SK-N-SH treated with all-trans-retinoic acid at 6 μM for 48 hours (cell line): Measurements from ENCODE around the gene LCE3E.

ENCODE experiments used
- ESRRG ChIP-seq: fragments of 250-450 bp; sonication (Bioruptor Pico); IDR thresholded peaks from 2 replicates; pipeline ENCODE4 v1.6.1; 2021; ENCODE audit warnings: mild to moderate bottlenecking
- SNAI2 ChIP-seq: fragments of 250-450 bp; sonication (Bioruptor Pico); IDR thresholded peaks from 2 replicates; pipeline ENCODE4 v1.5.0; 2020; ENCODE audit warnings: mild to moderate bottlenecking, moderate library complexity
- ZFP3 ChIP-seq: fragments of 250-450 bp; sonication (Bioruptor Pico); IDR thresholded peaks from 2 replicates; pipeline ENCODE4 v1.5.0; 2020; ENCODE audit warnings: mild to moderate bottlenecking, moderate library complexity
- TF ChIP-seq, protein P1 (sequence below): fragments of 250-450 bp; sonication (Bioruptor Pico); IDR thresholded peaks from 2 replicates; pipeline ENCODE4 v1.5.1; 2020; ENCODE audit warnings: low read depth, mild to moderate bottlenecking, moderate library complexity
- TF ChIP-seq, protein P2 (sequence below): fragments of 250-450 bp; sonication (Bioruptor Pico); IDR thresholded peaks from 2 replicates; pipeline ENCODE4 v1.8.0; 2020; ENCODE audit warnings: mild to moderate bottlenecking, moderate library complexity, borderline replicate concordance

DNA sequence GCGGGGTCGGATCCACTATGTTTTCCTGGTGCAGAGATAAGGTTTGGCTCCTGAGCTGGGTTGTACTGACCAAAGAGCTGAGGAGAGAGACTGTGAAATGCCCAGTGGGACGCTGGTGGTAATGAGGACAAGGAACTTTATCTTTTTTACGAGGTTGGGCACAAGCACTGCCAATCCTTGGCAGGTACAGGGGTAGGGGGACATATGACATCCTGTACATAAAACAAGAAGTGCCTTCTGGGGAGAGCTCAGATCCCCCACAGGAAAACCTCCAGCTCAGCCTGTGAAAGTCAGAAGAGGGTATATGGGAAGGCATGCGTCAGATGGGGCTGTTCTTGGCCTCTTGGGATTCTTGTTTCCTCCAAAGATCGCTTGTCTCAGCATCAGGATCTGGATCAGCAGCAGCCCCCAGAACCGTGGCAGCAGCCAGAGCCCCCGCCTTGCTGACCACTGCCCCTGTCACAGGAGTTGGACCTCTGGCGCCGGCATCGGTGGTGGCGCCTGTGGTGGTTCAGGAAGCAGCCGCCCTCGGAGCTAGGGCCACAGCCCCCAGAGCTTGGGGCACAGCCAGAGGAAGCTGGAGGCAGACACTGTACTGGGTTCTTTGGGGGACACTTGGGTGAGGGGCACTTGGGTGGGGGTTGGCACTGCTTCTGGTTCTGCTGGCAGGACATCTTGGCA, 905 bp downstream of the LCE3E start:
- no peak for TF ChIP-seq ZFP3
- TF ChIP-seq, protein P1, sequence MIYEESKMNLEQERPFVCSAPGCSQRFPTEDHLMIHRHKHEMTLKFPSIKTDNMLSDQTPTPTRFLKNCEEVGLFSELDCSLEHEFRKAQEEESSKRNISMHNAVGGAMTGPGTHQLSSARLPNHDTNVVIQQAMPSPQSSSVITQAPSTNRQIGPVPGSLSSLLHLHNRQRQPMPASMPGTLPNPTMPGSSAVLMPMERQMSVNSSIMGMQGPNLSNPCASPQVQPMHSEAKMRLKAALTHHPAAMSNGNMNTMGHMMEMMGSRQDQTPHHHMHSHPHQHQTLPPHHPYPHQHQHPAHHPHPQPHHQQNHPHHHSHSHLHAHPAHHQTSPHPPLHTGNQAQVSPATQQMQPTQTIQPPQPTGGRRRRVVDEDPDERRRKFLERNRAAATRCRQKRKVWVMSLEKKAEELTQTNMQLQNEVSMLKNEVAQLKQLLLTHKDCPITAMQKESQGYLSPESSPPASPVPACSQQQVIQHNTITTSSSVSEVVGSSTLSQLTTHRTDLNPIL (CRISPR knock-in tag) = no peak
- TF ChIP-seq, protein P2, sequence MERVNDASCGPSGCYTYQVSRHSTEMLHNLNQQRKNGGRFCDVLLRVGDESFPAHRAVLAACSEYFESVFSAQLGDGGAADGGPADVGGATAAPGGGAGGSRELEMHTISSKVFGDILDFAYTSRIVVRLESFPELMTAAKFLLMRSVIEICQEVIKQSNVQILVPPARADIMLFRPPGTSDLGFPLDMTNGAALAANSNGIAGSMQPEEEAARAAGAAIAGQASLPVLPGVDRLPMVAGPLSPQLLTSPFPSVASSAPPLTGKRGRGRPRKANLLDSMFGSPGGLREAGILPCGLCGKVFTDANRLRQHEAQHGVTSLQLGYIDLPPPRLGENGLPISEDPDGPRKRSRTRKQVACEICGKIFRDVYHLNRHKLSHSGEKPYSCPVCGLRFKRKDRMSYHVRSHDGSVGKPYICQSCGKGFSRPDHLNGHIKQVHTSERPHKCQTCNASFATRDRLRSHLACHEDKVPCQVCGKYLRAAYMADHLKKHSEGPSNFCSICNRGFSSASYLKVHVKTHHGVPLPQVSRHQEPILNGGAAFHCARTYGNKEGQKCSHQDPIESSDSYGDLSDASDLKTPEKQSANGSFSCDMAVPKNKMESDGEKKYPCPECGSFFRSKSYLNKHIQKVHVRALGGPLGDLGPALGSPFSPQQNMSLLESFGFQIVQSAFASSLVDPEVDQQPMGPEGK (CRISPR knock-in tag) = no peak
- no peak for TF ChIP-seq ESRRG (CRISPR knock-in tag)
- no peak for TF ChIP-seq SNAI2 (CRISPR knock-in tag)
